GM10248 (cell line): ENCODE measurements around the gene ALCAM.
"Not testable (repeated sequence)": the region's sequence is repeated elsewhere in the genome, so short reads cannot be mapped to it uniquely, and the experiment has no call there.

ENCODE experiments used
- CTCF ChIA-PET: fragments of 300-600 bp; sonication (Branson Sonifier 250); formaldehyde crosslinking; extraction: SDS; loops from one replicate; lab custom pipeline; 2021; ENCODE audit warnings: antibody characterized with exemption; lab: Yijun Ruan, JAX
- POLR2A ChIA-PET: fragments of 350-650 bp; sonication (Branson Sonifier 250); formaldehyde crosslinking; extraction: SDS; loops from one replicate; lab custom pipeline; 2020; ENCODE audit warnings: antibody characterized with exemption; lab: Yijun Ruan, JAX
- DNase-seq: peaks from one replicate; pipeline ENCODE4 v3.0.0; 2012; ENCODE audit errors: extremely low spot score
- CTCF ChIP-seq: IDR thresholded peaks from 2 replicates; pipeline ENCODE4 v1.5.1; 2012; ENCODE audit warnings: mild to moderate bottlenecking, low read depth; ENCODE audit errors: extremely low read depth, missing control alignments, control extremely low read depth

Gene ALCAM

GRCh38 chr3:105375750-105376511 lies 9.2 kb downstream of the ALCAM start:
- DNase-seq = no peak
- ChIA-PET CTCF (interaction anchor here (1.1 to 1.6 kb wide), 5 partner anchors 9 to 1234 kb away, joined by 3 to 4 read pairs (median 3); no protein-coding TSS in a partner anchor), POLR2A (no interaction called here)
- no peak for TF ChIP-seq CTCF

DNA sequence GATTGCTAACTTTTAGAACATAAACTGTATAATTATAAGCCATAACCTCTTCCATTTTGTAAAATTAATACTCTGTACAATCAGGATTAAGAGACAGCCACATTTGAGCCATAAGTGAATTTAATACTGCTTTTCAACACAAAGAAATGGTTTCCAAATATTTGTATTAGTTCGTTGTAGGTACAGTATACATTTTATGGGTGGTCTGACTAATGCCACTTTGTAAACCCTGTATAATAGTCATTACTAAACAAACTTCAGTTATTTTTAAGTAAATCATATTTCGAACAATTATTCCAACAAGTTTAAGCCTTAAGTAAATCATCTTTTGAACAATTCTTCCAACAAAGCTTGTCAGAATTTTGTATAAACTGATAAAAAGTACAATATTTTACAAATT lies 11.0 kb downstream of the ALCAM start:
- ChIA-PET CTCF (interaction anchor here (1.5 kb wide), 1 partner anchor 38 kb away, joined by 3 read pairs; no protein-coding TSS in a partner anchor), POLR2A (no interaction called here)
- no peak for TF ChIP-seq CTCF
- no peak for DNase-seq

DNA sequence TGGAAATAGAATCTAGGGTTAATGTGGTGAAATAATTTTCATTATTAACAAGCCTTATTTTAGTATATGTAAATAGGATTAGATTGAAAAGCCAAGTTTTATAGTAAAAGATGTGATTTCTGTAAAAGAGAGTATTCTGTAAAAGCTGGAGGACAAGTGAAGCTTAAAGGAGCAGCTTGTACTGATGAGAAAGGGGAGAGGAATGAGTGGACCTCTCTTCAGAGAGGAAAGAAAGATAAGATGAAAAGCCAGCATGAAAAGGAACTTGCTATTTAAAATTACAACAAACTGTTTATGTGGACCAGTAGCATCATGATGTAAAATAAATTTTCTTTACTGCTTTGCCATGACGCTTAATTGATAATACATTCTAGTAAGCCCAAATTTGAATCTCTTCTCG lies 18.5 kb downstream of the ALCAM start:
- no peak for TF ChIP-seq CTCF
- POLR2A ChIA-PET = no interaction called here
- CTCF ChIA-PET = interaction anchor here (1.0 kb wide), 1 partner anchor 10 kb away, joined by 3 read pairs; no protein-coding TSS in a partner anchor

GRCh38 chr3:105385819-105386508 lies 19.3 kb downstream of the ALCAM start:
- ChIA-PET CTCF (interaction anchor here (1.0 kb wide), 1 partner anchor 11 kb away, joined by 3 read pairs; no protein-coding TSS in a partner anchor), POLR2A (no interaction called here)

More for the DNA sequence above, 18.5 kb downstream of the ALCAM start:
- DNase-seq = no peak

DNA sequence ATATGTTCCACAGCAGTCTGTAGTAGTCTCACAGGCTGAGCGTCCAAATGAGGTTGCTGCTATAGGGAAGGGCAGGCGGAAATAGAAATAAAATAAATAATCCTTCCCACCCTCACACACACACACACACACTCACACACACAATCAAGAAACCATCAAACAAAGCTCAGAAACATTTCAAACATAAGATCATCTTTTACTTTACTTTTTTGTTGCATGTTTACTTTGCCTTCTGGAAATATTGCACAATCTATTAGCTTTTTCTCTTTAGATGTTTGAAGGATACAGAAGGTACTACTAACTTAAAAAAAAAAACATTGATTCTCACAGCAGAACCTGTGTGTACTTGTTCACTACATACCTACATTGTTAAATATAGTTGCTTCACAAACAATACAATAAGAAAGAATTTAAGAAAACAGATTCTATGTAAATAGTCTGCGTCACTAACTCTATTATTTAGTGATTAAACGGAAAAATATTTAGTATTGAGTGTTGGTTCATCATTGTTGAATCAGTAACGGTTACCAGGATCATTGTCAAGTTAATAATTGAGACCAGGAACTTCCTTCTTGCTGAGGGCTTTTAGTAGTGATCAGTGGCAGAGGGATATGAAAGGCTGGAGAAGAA lies 20.5 kb downstream of the ALCAM start:
- POLR2A ChIA-PET = no interaction called here
- CTCF ChIA-PET = interaction anchor here (0.9 to 1.6 kb wide), 2 partner anchors 13 to 159 kb away, joined by 3 to 4 read pairs; no protein-coding TSS in a partner anchor
- DNase-seq = no peak
- no peak for TF ChIP-seq CTCF

More at GRCh38 chr3:105385819-105386508, 19.3 kb downstream of the ALCAM start:
- DNase-seq = no peak
- TF ChIP-seq CTCF = no peak

GRCh38 chr3:105388176-105388575 lies 21.5 kb downstream of the ALCAM start:
- ChIA-PET POLR2A (no interaction called here), CTCF (interaction anchor here (1.1 to 1.6 kb wide), 2 partner anchors 14 to 123 kb away, joined by 3 to 4 read pairs; no protein-coding TSS in a partner anchor)
- no peak for DNase-seq
- TF ChIP-seq CTCF = no peak

- CTCF ChIA-PET, POLR2A ChIA-PET, DNase-seq: not testable (repeated sequence)
Observed at GRCh38 chr3:105389759-105390158, 23.1 kb downstream of the ALCAM start.

GRCh38 chr3:105392598-105392997 lies 25.9 kb downstream of the ALCAM start:
- DNase-seq, POLR2A ChIA-PET: not testable (repeated sequence)
- CTCF ChIA-PET = interaction anchor here (1.3 kb wide), 1 partner anchor 13 kb away, joined by 4 read pairs; no protein-coding TSS in a partner anchor
